IPS DF 6.9 (cell line): ENCODE results near the gene FUT8.

Source experiments
- DNase-seq: peaks from one replicate; pipeline ENCODE4 v3.0.0-alpha.2; 2013; ENCODE audit warnings: low read depth, low spot score
- H3K27ac ChIP-seq: one replicate; pipeline ENCODE4 v1.5.1; 2013; ENCODE audit warnings: low read length, control low read depth
- H3K27me3 ChIP-seq: 2 replicates; pipeline ENCODE4 v1.6.1; 2013; ENCODE audit warnings: mild to moderate bottlenecking, low read length; ENCODE audit not compliant: control insufficient read depth, insufficient read depth
- H3K36me3 ChIP-seq: 2 replicates; pipeline ENCODE4 v1.6.1; 2013; ENCODE audit warnings: low read length; ENCODE audit not compliant: control insufficient read depth, insufficient read depth
- H3K4me1 ChIP-seq: 2 replicates; pipeline ENCODE4 v1.6.1; 2013; ENCODE audit warnings: low read length; ENCODE audit not compliant: control insufficient read depth, insufficient read depth
- H3K4me3 ChIP-seq: 2 replicates; pipeline ENCODE4 v1.5.1; 2013; ENCODE audit warnings: mild to moderate bottlenecking, low read length
- H3K9me3 ChIP-seq: 2 replicates; pipeline ENCODE4 v1.6.1; 2013; ENCODE audit warnings: low read length, inconsistent platforms; ENCODE audit not compliant: control insufficient read depth, insufficient read depth
- WGBS: extraction: QIAGEN DNeasy Blood & Tissue Kit; methylation state at CpG from one replicate; pipeline ENCODE4 v1.1.7; 2013; ENCODE audit warnings: mixed read lengths, missing lambda C conversion rate; ENCODE audit not compliant: insufficient read length, insufficient coverage; 5-methylcytosine and 5-hydroxymethylcytosine counted together

Gene FUT8

GRCh38 chr14:65431245-65431644 is 18.7 kb downstream of the FUT8 start:
- H3K4me1 ChIP-seq, result no peaks in the 10 kb centered on the region; the same call in 1 of the 2 replicates
- no peak for DNase-seq

GRCh38 chr14:65431951-65432350 is 19.4 kb downstream of the FUT8 start:
- H3K4me1 ChIP-seq, result no peaks in the 10 kb centered on the region; the same call in 1 of the 2 replicates
- H3K27me3 ChIP-seq, result no peaks in the 10 kb centered on the region
- H3K4me3 ChIP-seq, result no peak overlapping the region
- H3K36me3 ChIP-seq, result no peaks in the 10 kb centered on the region
- WGBS, result no CpG with 5 or more reads among the region's 1 CpG
- DNase-seq, result no peak
- H3K27ac ChIP-seq, result no peak overlapping the region
- no peaks in the 10 kb centered on the region; the same call in 1 of the 2 replicates for H3K9me3 ChIP-seq

More at GRCh38 chr14:65431245-65431644, 18.7 kb downstream of the FUT8 start:
- H3K27me3 ChIP-seq, result no peaks in the 10 kb centered on the region
- H3K9me3 ChIP-seq, result no peaks in the 10 kb centered on the region; the same call in 1 of the 2 replicates
- H3K36me3 ChIP-seq, result no peaks in the 10 kb centered on the region
- H3K27ac ChIP-seq, result no peak overlapping the region
- no peak overlapping the region for H3K4me3 ChIP-seq
- no CpG with 5 or more reads among the region's 7 CpGs for WGBS

- no peak for DNase-seq
- Histone ChIP-seq H3K27me3 (no peaks in the 10 kb centered on the region), H3K9me3 (no peaks in the 10 kb centered on the region; the same call in 1 of the 2 replicates), H3K4me1 (no peaks in the 10 kb centered on the region; the same call in 1 of the 2 replicates), H3K4me3 (no peak overlapping the region), H3K36me3 (no peaks in the 10 kb centered on the region), H3K27ac (no peak overlapping the region)
- WGBS, result no CpG with 5 or more reads among the region's 6 CpGs
Observed at GRCh38 chr14:65432361-65432948, 19.9 kb downstream of the FUT8 start.

- Histone ChIP-seq H3K36me3 (no peaks in the 10 kb centered on the region), H3K9me3 (no peaks in the 10 kb centered on the region; the same call in 1 of the 2 replicates), H3K4me1 (no peaks in the 10 kb centered on the region; the same call in 1 of the 2 replicates), H3K27ac (no peak overlapping the region), H3K4me3 (no peak overlapping the region), H3K27me3 (no peaks in the 10 kb centered on the region)
- DNase-seq, result no peak
- no CpG with 5 or more reads among the region's 2 CpGs for whole genome bisulfite sequencing
Observed at GRCh38 chr14:65433157-65433556, 20.6 kb downstream of the FUT8 start.

GRCh38 chr14:65433646-65434045 is 21.1 kb downstream of the FUT8 start:
- WGBS, result no CpG with 5 or more reads among the region's 2 CpGs
- Histone ChIP-seq H3K4me3 (no peak overlapping the region), H3K27me3 (no peaks in the 10 kb centered on the region), H3K27ac (no peak overlapping the region), H3K36me3 (no peaks in the 10 kb centered on the region), H3K9me3 (no peaks in the 10 kb centered on the region; the same call in 1 of the 2 replicates), H3K4me1 (no peaks in the 10 kb centered on the region; the same call in 1 of the 2 replicates)
- DNase-seq, result no peak

DNA sequence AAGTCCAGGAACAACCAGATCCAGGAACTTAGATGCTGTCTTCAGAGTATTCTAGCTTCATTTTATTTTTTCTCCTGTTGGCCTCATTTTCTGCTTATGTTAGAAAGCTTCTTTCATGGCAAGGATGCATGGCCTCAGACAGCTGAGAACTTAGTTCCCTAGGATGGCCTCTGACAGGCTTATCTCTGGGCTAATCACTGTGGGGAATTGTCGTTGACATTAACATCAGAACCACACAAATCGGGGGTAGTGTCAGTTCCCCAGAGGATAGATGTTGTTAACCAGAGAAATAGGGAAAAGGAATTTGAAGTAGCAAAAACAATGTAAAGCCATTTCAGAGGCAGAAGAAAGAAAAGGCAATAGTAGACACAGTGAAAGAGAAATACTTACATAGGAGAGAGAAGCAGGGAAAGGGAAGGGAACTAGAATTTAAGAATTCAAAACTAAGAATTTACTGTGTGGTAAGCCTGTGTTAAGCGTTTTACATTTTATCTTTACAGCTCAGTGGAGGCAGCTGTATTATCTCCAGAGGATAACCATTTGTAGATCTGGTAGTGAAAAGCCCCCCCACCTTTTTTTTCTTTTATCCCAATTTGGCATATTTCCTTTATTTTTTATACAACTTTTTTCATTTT is 21.8 kb downstream of the FUT8 start:
- H3K4me3 ChIP-seq, result no peak overlapping the region
- no peak for DNase-seq

DNA sequence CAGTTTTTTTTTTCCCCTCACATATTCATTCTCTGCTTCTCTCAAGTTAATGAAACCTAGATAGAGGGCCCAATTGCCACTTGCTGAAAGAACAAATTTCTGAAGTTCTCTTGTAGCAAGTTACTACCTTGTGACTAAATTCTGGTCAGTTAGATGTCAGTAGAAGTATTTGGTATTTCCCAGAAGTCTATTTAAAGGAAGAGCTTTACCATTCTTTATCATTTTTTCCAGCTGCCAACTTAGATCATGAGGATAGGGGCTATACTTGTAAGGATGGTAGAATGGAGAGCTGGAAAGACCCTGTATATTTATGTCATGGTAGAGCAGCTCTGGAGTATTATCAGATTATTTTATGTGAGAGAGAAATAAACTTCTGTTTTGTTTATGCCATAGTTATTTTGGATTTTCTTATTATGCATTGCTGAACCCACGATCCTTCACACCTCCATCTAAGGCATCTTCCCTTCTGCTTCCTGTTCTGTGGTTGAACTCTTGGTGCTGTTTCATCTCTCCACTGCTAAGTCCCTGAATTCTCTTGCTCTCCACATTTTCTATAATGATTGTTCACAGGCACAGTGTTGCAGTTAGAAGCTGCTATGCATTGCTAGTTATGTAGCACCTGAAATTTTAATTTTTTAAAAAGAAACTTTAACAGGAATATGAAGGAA is 25.9 kb downstream of the FUT8 start:
- Histone ChIP-seq H3K27ac (no peak overlapping the region), H3K9me3 (no peaks in the 10 kb centered on the region; the same call in 1 of the 2 replicates), H3K4me3 (no peak overlapping the region), H3K36me3 (no peaks in the 10 kb centered on the region), H3K27me3 (no peaks in the 10 kb centered on the region), H3K4me1 (no peaks in the 10 kb centered on the region)
- DNase-seq, result no peak
- no CpG with 5 or more reads among the region's 1 CpG for WGBS

More for the DNA sequence above, 21.8 kb downstream of the FUT8 start:
- Histone ChIP-seq H3K9me3 (no peaks in the 10 kb centered on the region; the same call in 1 of the 2 replicates), H3K36me3 (no peaks in the 10 kb centered on the region), H3K27ac (no peak overlapping the region), H3K27me3 (no peaks in the 10 kb centered on the region), H3K4me1 (no peaks in the 10 kb centered on the region; the same call in 1 of the 2 replicates)
- WGBS, result no CpG with 5 or more reads among the region's 3 CpGs

DNA sequence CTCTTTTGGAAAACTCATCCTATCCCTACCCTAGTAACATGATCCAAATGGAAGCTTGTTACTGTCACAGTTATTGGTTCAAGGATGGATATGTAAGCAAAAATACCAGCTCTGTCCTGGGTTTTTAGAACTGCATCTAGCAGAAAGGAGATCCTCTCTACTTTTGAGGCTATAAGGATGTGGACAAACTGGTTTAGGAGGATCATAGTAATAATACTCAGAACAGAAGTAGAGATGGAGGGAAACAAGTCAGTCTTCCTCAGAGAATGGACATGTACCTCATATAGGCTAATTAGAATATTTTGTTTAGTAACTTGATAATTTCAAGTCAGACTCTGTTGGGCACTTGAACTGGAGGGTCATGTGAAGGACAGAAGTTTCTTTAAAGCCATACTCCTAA is 26.6 kb downstream of the FUT8 start:
- H3K4me1 ChIP-seq, result no peaks in the 10 kb centered on the region
- DNase-seq, result no peak
- no peak overlapping the region for H3K27ac ChIP-seq
- no peaks in the 10 kb centered on the region for H3K36me3 ChIP-seq
- no peak overlapping the region for H3K4me3 ChIP-seq
- no peaks in the 10 kb centered on the region for H3K27me3 ChIP-seq
- H3K9me3 ChIP-seq, result no peaks in the 10 kb centered on the region; the same call in 1 of the 2 replicates

DNA sequence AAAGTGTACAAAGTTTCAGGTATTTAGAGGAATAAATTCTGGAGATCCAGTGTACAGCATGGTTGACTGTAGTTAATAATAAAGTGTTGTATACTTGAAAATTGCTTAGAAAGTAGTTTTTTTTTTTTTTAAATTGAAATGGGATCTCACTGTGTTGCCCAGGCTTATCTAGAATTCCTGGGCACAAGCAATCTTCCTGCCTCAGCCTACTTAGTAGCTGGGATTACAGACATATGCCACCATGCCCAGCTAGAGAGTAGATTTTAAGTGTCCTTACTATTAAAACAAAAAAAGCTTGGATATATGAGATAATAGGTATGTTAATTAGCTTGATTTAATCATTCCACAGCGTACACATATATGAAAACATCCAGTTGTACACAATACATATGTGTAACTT is 27.7 kb downstream of the FUT8 start:
- no peaks in the 10 kb centered on the region; the same call in 1 of the 2 replicates for H3K9me3 ChIP-seq
- H3K36me3 ChIP-seq, result no peaks in the 10 kb centered on the region
- no CpG with 5 or more reads among the region's 1 CpG for WGBS
- H3K27ac ChIP-seq, result no peak overlapping the region
- H3K4me1 ChIP-seq, result no peaks in the 10 kb centered on the region
- H3K27me3 ChIP-seq, result no peaks in the 10 kb centered on the region
- no peak for DNase-seq
- H3K4me3 ChIP-seq, result no peak overlapping the region

GRCh38 chr14:65444230-65444629 is 31.7 kb downstream of the FUT8 start:
- H3K27ac ChIP-seq, result no peak overlapping the region
- WGBS, result no CpG with 5 or more reads among the region's 1 CpG
- H3K4me1 ChIP-seq, result no peaks in the 10 kb centered on the region

More at GRCh38 chr14:65444230-65444629, 31.7 kb downstream of the FUT8 start:
- Histone ChIP-seq H3K36me3 (no peaks in the 10 kb centered on the region), H3K4me3 (no peak overlapping the region), H3K27me3 (no peaks in the 10 kb centered on the region), H3K9me3 (no peaks in the 10 kb centered on the region)
- DNase-seq, result no peak
